IMR-90 (cell line): ENCODE measurements around the gene SEH1L. TPM values are rescaled to one million over a fixed set of nuclear protein-coding genes. Genes with fewer than 3 reads are reported as not detected.

Experiments used
- ATAC-seq: fragments of 200-7000 bp; cut with Tn5 transposase; 2 replicates; pipeline ENCODE4 v1.9.1; 2020; ENCODE audit warnings: low read depth, mild to moderate bottlenecking, moderate library complexity
- BruUV-seq: library from RNA; stranded (reverse); fragments of 400-500 nt; replicated peaks from 2 replicates; lab custom pipeline; 2021; lab: Mats Ljungman, UMichigan
- CTCF ChIA-PET: fragments of 300-600 bp; formaldehyde crosslinking; extraction: SDS; loops from one replicate; lab custom pipeline; 2021; ENCODE audit warnings: antibody characterized with exemption; lab: Yijun Ruan, JAX
- POLR2A ChIA-PET: fragments of 300-600 bp; sonication (Branson Sonifier 250); formaldehyde crosslinking; loops from one replicate; lab custom pipeline; 2022; ENCODE audit warnings: antibody characterized with exemption; ENCODE audit not compliant: unreplicated experiment; lab: Charles Lee
- DNase-seq: peaks from one replicate; pipeline ENCODE4 v3.0.0; 2013
- H2AFZ ChIP-seq: replicated peaks from 2 replicates; pipeline ENCODE3; 2013; ENCODE audit warnings: low read length, mild to moderate bottlenecking; ENCODE audit not compliant: poor library complexity
- H2AK5ac ChIP-seq: 2 replicates; pipeline ENCODE4 v1.6.1; 2013; ENCODE audit warnings: low read depth, low read length, inconsistent platforms
- H2AK9ac ChIP-seq: replicated peaks from 2 replicates; pipeline ENCODE3; 2013; ENCODE audit warnings: mild to moderate bottlenecking, low read depth, low read length, moderate library complexity; ENCODE audit not compliant: poor library complexity
- H2BK120ac ChIP-seq: 2 replicates; pipeline ENCODE4 v1.6.1; 2013; ENCODE audit warnings: low read depth, low read length, inconsistent platforms
- H2BK15ac ChIP-seq: 3 replicates; pipeline ENCODE4 v1.6.1; 2013; ENCODE audit warnings: low read depth, low read length, inconsistent platforms
- H2BK20ac ChIP-seq: 2 replicates; pipeline ENCODE4 v1.6.1; 2013; ENCODE audit warnings: low read depth, mild to moderate bottlenecking, inconsistent platforms, low read length, moderate library complexity
- H2BK5ac ChIP-seq: 2 replicates; pipeline ENCODE4 v1.6.1; 2013; ENCODE audit warnings: mild to moderate bottlenecking, low read depth, low read length, inconsistent platforms; ENCODE audit not compliant: poor library complexity, severe bottlenecking
- H3K14ac ChIP-seq: replicated peaks from 2 replicates; pipeline ENCODE4 v1.6.1; 2013; ENCODE audit warnings: low read depth, low read length, inconsistent platforms
- H3K18ac ChIP-seq: 2 replicates; pipeline ENCODE4 v1.6.1; 2013; ENCODE audit warnings: low read depth, low read length, control low read depth
- H3K23ac ChIP-seq: 2 replicates; pipeline ENCODE4 v1.6.1; 2013; ENCODE audit warnings: low read depth, low read length, inconsistent platforms
- H3K27ac ChIP-seq: 2 replicates; pipeline ENCODE4 v1.5.1; 2013; ENCODE audit warnings: mild to moderate bottlenecking, control low read depth, low read length; ENCODE audit not compliant: insufficient read depth
- H3K27me3 ChIP-seq: 2 replicates; pipeline ENCODE4 v1.6.1; 2013; ENCODE audit warnings: low read length; ENCODE audit not compliant: control insufficient read depth, insufficient read depth
- H3K36me3 ChIP-seq: 2 replicates; pipeline ENCODE4 v1.6.1; 2013; ENCODE audit warnings: low read length, mixed read lengths; ENCODE audit not compliant: control insufficient read depth, insufficient read depth
- H3K4ac ChIP-seq: 2 replicates; pipeline ENCODE4 v1.6.1; 2013; ENCODE audit warnings: low read depth, low read length, inconsistent platforms
- H3K4me1 ChIP-seq: 2 replicates; pipeline ENCODE4 v1.6.1; 2013; ENCODE audit warnings: low read length, mixed read lengths; ENCODE audit not compliant: control insufficient read depth, insufficient read depth
- H3K4me2 ChIP-seq: 2 replicates; pipeline ENCODE4 v1.6.1; 2013; ENCODE audit warnings: low read depth, mild to moderate bottlenecking, control low read depth, low read length, moderate library complexity
- H3K4me3 ChIP-seq: 2 replicates; pipeline ENCODE4 v1.5.1; 2013; ENCODE audit warnings: low read depth, mild to moderate bottlenecking, control low read depth, low read length, moderate library complexity; ENCODE audit not compliant: insufficient read depth
- H3K56ac ChIP-seq: 2 replicates; pipeline ENCODE4 v1.6.1; 2013; ENCODE audit warnings: low read length, inconsistent platforms; ENCODE audit not compliant: insufficient read depth; ENCODE audit errors: extremely low read depth
- H3K79me1 ChIP-seq, 2 experiments: 2 replicates each; pipeline ENCODE4 v1.6.1; 2013; ENCODE audit warnings: low read length in 2 of 2, inconsistent platforms in 1 of 2, low read depth in 1 of 2
- H3K9ac ChIP-seq: 2 replicates; pipeline ENCODE4 v1.6.1; 2013; ENCODE audit warnings: low read depth, low read length, control low read depth
- H3K9me1 ChIP-seq: 2 replicates; pipeline ENCODE4 v1.6.1; 2013; ENCODE audit warnings: low read length, inconsistent platforms; ENCODE audit not compliant: insufficient read depth
- H3K9me3 ChIP-seq: 2 replicates; pipeline ENCODE4 v1.6.1; 2013; ENCODE audit warnings: low read length; ENCODE audit not compliant: control insufficient read depth, insufficient read depth
- H4K20me1 ChIP-seq: 2 replicates; pipeline ENCODE4 v1.6.1; 2013; ENCODE audit warnings: low read length, inconsistent platforms; ENCODE audit not compliant: insufficient read depth
- H4K5ac ChIP-seq: 2 replicates; pipeline ENCODE4 v1.6.1; 2013; ENCODE audit warnings: mild to moderate bottlenecking, low read depth, low read length, control low read depth
- H4K8ac ChIP-seq, 2 experiments: 2 replicates each; pipeline ENCODE4 v1.6.1; 2013; ENCODE audit warnings: low read depth in 2 of 2, low read length in 2 of 2, control low read depth in 1 of 2, inconsistent platforms in 1 of 2
- H4K91ac ChIP-seq: 2 replicates; pipeline ENCODE4 v1.6.1; 2013; ENCODE audit warnings: low read depth, low read length, inconsistent platforms; ENCODE audit not compliant: insufficient read depth
- BHLHE40 ChIP-seq: fragments of 150-350 bp; IDR thresholded peaks from 2 replicates; pipeline ENCODE4 v1.6.1; 2016; ENCODE audit warnings: mild to moderate bottlenecking, low read depth, low read length
- CEBPB ChIP-seq: IDR thresholded peaks from 2 replicates; pipeline ENCODE4 v1.6.1; 2012; ENCODE audit warnings: low read depth, low read length, improper control_type of control experiment
- RAD21 ChIP-seq: IDR thresholded peaks from 2 replicates; pipeline ENCODE4 v1.6.1; 2012; ENCODE audit warnings: low read length, improper control_type of control experiment
- WGBS, 2 experiments: methylation state at CpG; one replicate each; pipeline versions ENCODE4 v1.1.5 to v1.1.7; 2013; ENCODE audit warnings: missing lambda C conversion rate in 2 of 2; ENCODE audit not compliant: insufficient read length in 1 of 2; ENCODE audit errors: extremely low coverage in 2 of 2; 5-methylcytosine and 5-hydroxymethylcytosine counted together
- dilution Hi-C: fragments of 300-500 bp; cut with HindIII; formaldehyde crosslinking; loops from one replicate; pipeline ENCODE4 v1.14.3; 2018; ENCODE audit warnings: low sequenced_read_pairs; ENCODE audit not compliant: unreplicated experiment
- in situ Hi-C: fragments of 300-500 bp; cut with MboI; formaldehyde crosslinking; loops from 3 replicates; pipeline ENCODE4 v1.14.3; 2019; ENCODE audit warnings: low sequenced_read_pairs, inconsistent platforms, mixed read lengths
- intact Hi-C: fragments of 100-400 bp; cut with micrococcal nuclease; formaldehyde crosslinking; loops from 2 replicates; pipeline ENCODE4 v1.10.0; 2022
- polyA plus RNA-seq, 3 experiments: library from polyadenylated mRNA; depleted of rRNA; stranded (reverse); fragments of >200 nt; gene quantifications; 2 replicates each; pipeline ENCODE4 v1.2.3, GENCODE V29; 2012; ENCODE audit warnings: low replicate concordance in 1 of 3
- total RNA-seq: library from RNA; depleted of rRNA; stranded (reverse); fragments of >200 nt; gene quantifications from 2 replicates; pipeline ENCODE4 v1.2.3, GENCODE V29; 2012
- TF ChIP-seq, protein P1 (sequence below): fragments of 150-350 bp; IDR thresholded peaks from 2 replicates; pipeline ENCODE4 v1.6.1; 2017; ENCODE audit warnings: mild to moderate bottlenecking, antibody characterized with exemption, low read length, low read depth

SEH1L gene
- total and polyA plus RNA-seq, 2 of the 4 experiments (the other 2 are of a cell fraction), result 27.6 to 45.5 TPM

DNA sequence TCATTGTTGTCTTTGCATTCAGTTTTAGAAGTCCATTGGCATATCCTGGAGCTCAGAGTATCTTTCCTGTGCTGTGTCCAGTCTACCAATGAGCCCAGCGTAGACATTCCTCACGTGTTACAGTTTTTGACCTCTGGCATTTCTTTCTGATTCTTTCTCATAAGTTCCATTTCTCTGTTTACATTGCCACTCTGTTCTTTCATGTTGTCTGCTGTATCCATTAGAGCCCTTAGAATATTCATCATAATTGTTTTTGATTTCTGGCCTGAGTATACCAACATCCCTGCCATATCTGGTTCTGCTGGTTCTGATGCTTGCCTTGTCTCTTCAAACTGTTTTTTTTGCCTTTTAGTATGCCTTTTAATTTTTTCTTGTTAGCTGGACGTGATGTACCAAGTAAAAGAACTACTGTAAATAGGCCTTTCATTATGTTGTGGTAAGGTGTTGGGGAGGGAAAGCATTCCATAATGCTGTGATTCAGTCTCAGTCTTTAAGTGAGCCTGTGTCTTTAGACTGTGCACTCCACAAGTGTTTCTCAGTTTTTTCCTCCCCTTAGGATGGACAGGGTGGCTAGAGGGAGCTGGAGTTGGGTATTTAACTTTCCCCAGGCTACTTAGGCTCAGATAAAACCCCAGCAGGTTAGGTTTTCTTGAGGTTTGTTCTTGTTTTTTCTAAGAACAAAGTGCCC, 78.9 kb downstream of the SEH1L start:
- H3K27ac ChIP-seq, result peak overlapping the region; percentile 30; the same call in 1 of the 2 replicates
- H3K9ac ChIP-seq, result no peak overlapping the region
- no peaks in the 10 kb centered on the region for H3K27me3 ChIP-seq
- peak overlapping the region; percentile 0; the same call in 1 of the 2 replicates for H3K14ac ChIP-seq
- H3K79me1 ChIP-seq, result peaks cover 22 to 23% of the 10 kb centered on the region in 2 experiments; a peak in 3 of 4 replicates
- DNase-seq (peak; percentile 53), ATAC-seq (peak; percentile 94)
- H2AFZ ChIP-seq, result no peak overlapping the region
- TF ChIP-seq BHLHE40 (peak; percentile 77), CEBPB (no peak), RAD21 (no peak)
- TF ChIP-seq, protein P1, sequence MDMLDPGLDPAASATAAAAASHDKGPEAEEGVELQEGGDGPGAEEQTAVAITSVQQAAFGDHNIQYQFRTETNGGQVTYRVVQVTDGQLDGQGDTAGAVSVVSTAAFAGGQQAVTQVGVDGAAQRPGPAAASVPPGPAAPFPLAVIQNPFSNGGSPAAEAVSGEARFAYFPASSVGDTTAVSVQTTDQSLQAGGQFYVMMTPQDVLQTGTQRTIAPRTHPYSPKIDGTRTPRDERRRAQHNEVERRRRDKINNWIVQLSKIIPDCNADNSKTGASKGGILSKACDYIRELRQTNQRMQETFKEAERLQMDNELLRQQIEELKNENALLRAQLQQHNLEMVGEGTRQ, result peak; percentile 46; the same call in 1 of the 2 replicates
- WGBS, 2 experiments, result no CpG with 5 or more reads among the region's 3 CpGs
- dilution Hi-C loops (no loop called here), intact Hi-C loops (no loop called here), in situ Hi-C loops (no loop called here)
- CTCF ChIA-PET, result no interaction called here
- H3K4me2 ChIP-seq, result peak overlapping the region; percentile 38; the same call in 1 of the 2 replicates
- peak overlapping the region; percentile 16 for H2BK5ac ChIP-seq
- no peak overlapping the region; the same call in 1 of the 2 replicates for H4K5ac ChIP-seq
- H3K9me3 ChIP-seq, result peaks cover 3% of the 10 kb centered on the region; the same call in 1 of the 2 replicates
- H2AK9ac ChIP-seq, result no peak overlapping the region
- H2BK20ac ChIP-seq, result no peak overlapping the region
- no peak overlapping the region for H2BK15ac ChIP-seq
- H3K56ac ChIP-seq, result no peak overlapping the region
- H2BK120ac ChIP-seq, result no peak overlapping the region
- H2AK5ac ChIP-seq, result no peak overlapping the region
- H3K23ac ChIP-seq, result 0 out of 2 replicates have a peak overlapping the region, but pooled peaks have one; percentile 2
- POLR2A ChIA-PET, result no interaction called here
- no TSS peak for BruUV-seq
- H3K4me1 ChIP-seq, result peaks cover 2% of the 10 kb centered on the region; the same call in 1 of the 2 replicates
- no peaks in the 10 kb centered on the region for H4K20me1 ChIP-seq
- H3K36me3 ChIP-seq, result peaks cover 7% of the 10 kb centered on the region
- 0 out of 2 replicates have a peak, but pooled peaks cover 3% of the 10 kb centered on the region for H3K9me1 ChIP-seq
- H3K4ac ChIP-seq, result no peak overlapping the region
- no peak overlapping the region for H4K91ac ChIP-seq
- H4K8ac ChIP-seq, result no peak overlapping the region
- H3K18ac ChIP-seq, result no peak overlapping the region
- no peak overlapping the region for H3K4me3 ChIP-seq
